ENCODE data around the gene REPS1.

The REPS1 gene

DNA sequence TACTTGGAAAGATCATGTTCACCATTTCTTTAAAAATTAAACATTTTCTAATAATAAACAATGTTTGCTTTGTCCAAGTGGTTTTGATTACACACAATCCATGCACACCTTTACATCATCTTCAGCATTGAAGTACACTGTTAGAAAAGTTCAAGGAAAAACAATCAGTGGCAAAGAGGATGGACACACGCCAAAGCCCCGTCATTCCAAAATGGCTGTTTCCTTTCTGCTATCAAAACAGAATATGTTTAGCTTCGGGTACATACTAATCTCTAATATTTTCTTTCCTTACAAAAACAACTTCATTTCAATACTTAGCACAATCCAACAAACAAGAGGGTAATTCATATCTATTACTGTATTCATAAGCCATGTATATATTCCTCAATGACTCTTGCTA is 24.5 kb downstream of the REPS1 start:
- no peaks in the 10 kb centered on the region for H3K9me3 ChIP-seq (ENCODE audit: control insufficient read depth, insufficient read depth, low read depth, low read length)
- peaks cover 33% of the 10 kb centered on the region for H3K4me1 ChIP-seq (ENCODE audit: control insufficient read depth, insufficient read depth, low read length)
- H3K4me3 ChIP-seq (ENCODE audit: low read depth, low read length): no peak overlapping the region
- POLR2A ChIA-PET: no interaction called here
- no peak for TF ChIP-seq ZNF366 (tag by site-specific recombination; conservative IDR thresholded peaks at IDR 0.05)
- no peak for TF ChIP-seq ZNF18 (tag by site-specific recombination; IDR thresholded peaks at IDR 0.05)
- no peak for TF ChIP-seq SETDB1 (IDR thresholded peaks at IDR 0.05; ENCODE audit: insufficient read length, low read length)
- no peak for TF ChIP-seq ZNF791 (tag by site-specific recombination; IDR thresholded peaks at IDR 0.05)
- TF ChIP-seq ZNF623 (tag by site-specific recombination; IDR thresholded peaks at IDR 0.05): no peak
- no peak for TF ChIP-seq BCL6B (tag by site-specific recombination; IDR thresholded peaks at IDR 0.05)
- TF ChIP-seq, protein P1, sequence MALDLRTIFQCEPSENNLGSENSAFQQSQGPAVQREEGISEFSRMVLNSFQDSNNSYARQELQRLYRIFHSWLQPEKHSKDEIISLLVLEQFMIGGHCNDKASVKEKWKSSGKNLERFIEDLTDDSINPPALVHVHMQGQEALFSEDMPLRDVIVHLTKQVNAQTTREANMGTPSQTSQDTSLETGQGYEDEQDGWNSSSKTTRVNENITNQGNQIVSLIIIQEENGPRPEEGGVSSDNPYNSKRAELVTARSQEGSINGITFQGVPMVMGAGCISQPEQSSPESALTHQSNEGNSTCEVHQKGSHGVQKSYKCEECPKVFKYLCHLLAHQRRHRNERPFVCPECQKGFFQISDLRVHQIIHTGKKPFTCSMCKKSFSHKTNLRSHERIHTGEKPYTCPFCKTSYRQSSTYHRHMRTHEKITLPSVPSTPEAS (tag by site-specific recombination; IDR thresholded peaks at IDR 0.05): no peak
- no peak for TF ChIP-seq ZNF121 (tag by site-specific recombination; IDR thresholded peaks at IDR 0.05)
- TF ChIP-seq ZNF341 (tag by site-specific recombination; IDR thresholded peaks at IDR 0.05; ENCODE audit: low read depth): no peak
- TF ChIP-seq FEZF1 (tag by site-specific recombination; IDR thresholded peaks at IDR 0.05): no peak
- TF ChIP-seq ZNF157 (tag by site-specific recombination; IDR thresholded peaks at IDR 0.05): no peak
- no peak for TF ChIP-seq ZBTB10 (tag by site-specific recombination; IDR thresholded peaks at IDR 0.05)
- TF ChIP-seq ZNF174 (tag by site-specific recombination; IDR thresholded peaks at IDR 0.05): no peak
- no peak overlapping the region for H3K27ac ChIP-seq (ENCODE audit: extremely low read depth, low read depth, low read length)
- CTCF ChIA-PET: interaction anchor here (0.7 to 1.3 kb wide), 3 partner anchors 13 to 415 kb away, joined by 3 to 4 read pairs (median 4); no protein-coding TSS in a partner anchor
- H3K36me3 ChIP-seq (ENCODE audit: control insufficient read depth in 2 of 2, insufficient read depth in 1 of 2, low read length in 2 of 2): no peaks in the 10 kb centered on the region

- POLR2A ChIA-PET: no interaction called here
- Histone ChIP-seq H3K4me1 (ENCODE audit: control insufficient read depth, insufficient read depth, low read length) (peaks cover 36% of the 10 kb centered on the region), H3K36me3 (ENCODE audit: control insufficient read depth in 2 of 2, insufficient read depth in 1 of 2, low read length in 2 of 2) (no peaks in the 10 kb centered on the region), H3K9me3 (ENCODE audit: control insufficient read depth, insufficient read depth, low read depth, low read length) (no peaks in the 10 kb centered on the region), H3K27ac (ENCODE audit: extremely low read depth, low read depth, low read length) (no peak overlapping the region), H3K4me3 (ENCODE audit: low read depth, low read length) (no peak overlapping the region)
- no peak for TF ChIP-seq ZNF660 (tag by site-specific recombination; IDR thresholded peaks at IDR 0.05)
- TF ChIP-seq IKZF3 (tag by site-specific recombination; IDR thresholded peaks at IDR 0.05): no peak
- TF ChIP-seq ZNF600 (tag by site-specific recombination; IDR thresholded peaks at IDR 0.05): peak; percentile 91
- CTCF ChIA-PET: interaction anchor here (0.7 to 1.3 kb wide), 2 partner anchors 13 to 415 kb away, joined by 3 to 4 read pairs; no protein-coding TSS in a partner anchor
Measured at GRCh38 chr6:138963119-138963518, 24.9 kb downstream of the REPS1 start.

GRCh38 chr6:138959521-138959920 is 28.5 kb downstream of the REPS1 start:
- CTCF ChIA-PET: no interaction called here
- Histone ChIP-seq H3K4me3 (ENCODE audit: low read depth, low read length) (no peak overlapping the region), H3K4me1 (ENCODE audit: control insufficient read depth, insufficient read depth, low read length) (peaks cover 9% of the 10 kb centered on the region), H3K27ac (ENCODE audit: extremely low read depth, low read depth, low read length) (no peak overlapping the region), H3K9me3 (ENCODE audit: control insufficient read depth, insufficient read depth, low read depth, low read length) (no peaks in the 10 kb centered on the region), H3K36me3 (ENCODE audit: control insufficient read depth in 2 of 2, insufficient read depth in 1 of 2, low read length in 2 of 2) (no peaks in the 10 kb centered on the region)
- TF ChIP-seq HOXC10 (CRISPR knock-in tag; IDR thresholded peaks at IDR 0.05) (no peak), ZNF768 (tag by site-specific recombination; IDR thresholded peaks at IDR 0.05) (no peak), ZNF394 (tag by site-specific recombination; IDR thresholded peaks at IDR 0.05; ENCODE audit: borderline replicate concordance) (no peak)
- POLR2A ChIA-PET: no interaction called here

All from HEK293 (cell line).